SJCRH30 (cell line): ENCODE measurements around the gene KIAA0319L. TPM values are rescaled to one million over a fixed set of nuclear protein-coding genes. Genes with fewer than 3 reads are reported as not detected.
"Not testable (repeated sequence)": the region's sequence is repeated elsewhere in the genome, so short reads cannot be mapped to it uniquely, and the experiment has no call there.

Experiments
- DNase-seq, 2 experiments: peaks; one replicate each; pipeline ENCODE4 v3.0.0-alpha.2; 2015 to 2020
- H3K27ac ChIP-seq: fragments of 250-450 bp; sonication (Bioruptor Pico); 2 replicates; pipeline ENCODE4 v1.5.1; 2020; ENCODE audit warnings: mild to moderate bottlenecking, moderate library complexity
- H3K27me3 ChIP-seq: fragments of 250-450 bp; sonication (Bioruptor Pico); 2 replicates; pipeline ENCODE4 v1.5.1; 2020; ENCODE audit warnings: mild to moderate bottlenecking, moderate library complexity
- H3K36me3 ChIP-seq: fragments of 250-450 bp; sonication (Bioruptor Pico); 2 replicates; pipeline ENCODE4 v1.5.1; 2020; ENCODE audit warnings: mild to moderate bottlenecking, moderate library complexity
- H3K4me1 ChIP-seq: fragments of 250-450 bp; sonication (Bioruptor Pico); 2 replicates; pipeline ENCODE4 v1.5.1; 2020; ENCODE audit warnings: mild to moderate bottlenecking, moderate library complexity
- H3K4me3 ChIP-seq: fragments of 250-450 bp; sonication (Bioruptor Pico); 2 replicates; pipeline ENCODE4 v1.5.1; 2020; ENCODE audit warnings: mild to moderate bottlenecking, moderate library complexity
- H3K9me3 ChIP-seq: fragments of 250-450 bp; sonication (Bioruptor Pico); replicated peaks from 2 replicates; pipeline ENCODE4 v1.5.1; 2020; ENCODE audit warnings: mild to moderate bottlenecking, moderate library complexity
- total RNA-seq: library from RNA; depleted of rRNA; stranded (reverse); fragments of >200 nt; shearing (Covaris generic); gene quantifications from 2 replicates; pipeline ENCODE4 v1.2.3, GENCODE V29; 2014

KIAA0319L gene
- total RNA-seq, 1 experiment from 2014 or later = 29.9 TPM

GRCh38 chr1:35477870-35478269, 79.3 kb downstream of the KIAA0319L start:
- Histone ChIP-seq H3K4me1 (no peaks in the 10 kb centered on the region), H3K4me3 (no peak overlapping the region), H3K36me3 (peaks cover 9% of the 10 kb centered on the region), H3K9me3 (0 out of 2 replicates have a peak, but pooled peaks cover 3% of the 10 kb centered on the region), H3K27ac (no peak overlapping the region), H3K27me3 (no peaks in the 10 kb centered on the region)
- no peak for DNase-seq

GRCh38 chr1:35475856-35476674, 81.1 kb downstream of the KIAA0319L start:
- Histone ChIP-seq H3K9me3 (0 out of 2 replicates have a peak, but pooled peaks cover 3% of the 10 kb centered on the region), H3K36me3 (peaks cover 9% of the 10 kb centered on the region), H3K4me1 (no peaks in the 10 kb centered on the region), H3K27ac (no peak overlapping the region), H3K4me3 (no peak overlapping the region), H3K27me3 (no peaks in the 10 kb centered on the region)
- DNase-seq = peak in 1 of 2 experiments; percentile 21

GRCh38 chr1:35475356-35475755, 81.8 kb downstream of the KIAA0319L start:
- H3K9me3 ChIP-seq = 0 out of 2 replicates have a peak, but pooled peaks cover 3% of the 10 kb centered on the region
- no peak overlapping the region for H3K4me3 ChIP-seq
- no peak overlapping the region for H3K27ac ChIP-seq
- no peak for DNase-seq
- no peaks in the 10 kb centered on the region for H3K27me3 ChIP-seq
- no peaks in the 10 kb centered on the region for H3K4me1 ChIP-seq
- H3K36me3 ChIP-seq = peaks cover 13% of the 10 kb centered on the region

GRCh38 chr1:35473216-35473615, 84.0 kb downstream of the KIAA0319L start:
- peaks cover 19% of the 10 kb centered on the region for H3K36me3 ChIP-seq
- H3K27me3 ChIP-seq, DNase-seq, H3K4me3 ChIP-seq, H3K9me3 ChIP-seq, H3K27ac ChIP-seq, H3K4me1 ChIP-seq: not testable (repeated sequence)

- Histone ChIP-seq H3K27ac (no peak overlapping the region), H3K4me3 (no peak overlapping the region), H3K27me3 (no peaks in the 10 kb centered on the region), H3K9me3 (no peaks in the 10 kb centered on the region), H3K4me1 (no peaks in the 10 kb centered on the region), H3K36me3 (peaks cover 16% of the 10 kb centered on the region)
- DNase-seq = no peak
Observed at GRCh38 chr1:35470977-35471613, 86.1 kb downstream of the KIAA0319L start.

GRCh38 chr1:35466120-35466519, 91.1 kb downstream of the KIAA0319L start:
- DNase-seq = no peak
- H3K4me3 ChIP-seq = no peak overlapping the region
- no peaks in the 10 kb centered on the region for H3K9me3 ChIP-seq
- no peaks in the 10 kb centered on the region for H3K27me3 ChIP-seq
- H3K36me3 ChIP-seq = peaks cover 39% of the 10 kb centered on the region
- H3K27ac ChIP-seq = no peak overlapping the region
- no peaks in the 10 kb centered on the region for H3K4me1 ChIP-seq

- H3K27me3 ChIP-seq, H3K4me1 ChIP-seq, DNase-seq, H3K4me3 ChIP-seq, H3K27ac ChIP-seq, H3K9me3 ChIP-seq: not testable (repeated sequence)
- H3K36me3 ChIP-seq = peaks cover 34% of the 10 kb centered on the region
Observed at GRCh38 chr1:35463749-35464148, 93.5 kb downstream of the KIAA0319L start.

GRCh38 chr1:35463232-35463631, 94.0 kb downstream of the KIAA0319L start:
- H3K36me3 ChIP-seq = peaks cover 29% of the 10 kb centered on the region
- H3K9me3 ChIP-seq = no peaks in the 10 kb centered on the region
- no peaks in the 10 kb centered on the region for H3K4me1 ChIP-seq

GRCh38 chr1:35461966-35462651, 95.1 kb downstream of the KIAA0319L start:
- no peaks in the 10 kb centered on the region for H3K9me3 ChIP-seq

More at GRCh38 chr1:35463232-35463631, 94.0 kb downstream of the KIAA0319L start:
- Histone ChIP-seq H3K27me3 (no peaks in the 10 kb centered on the region), H3K4me3 (no peak overlapping the region), H3K27ac (no peak overlapping the region)
- no peak for DNase-seq

GRCh38 chr1:35460796-35461195, 96.4 kb downstream of the KIAA0319L start:
- H3K36me3 ChIP-seq = peaks cover 25% of the 10 kb centered on the region
- no peaks in the 10 kb centered on the region for H3K4me1 ChIP-seq
- H3K27me3 ChIP-seq = no peaks in the 10 kb centered on the region
- no peak overlapping the region for H3K4me3 ChIP-seq
- H3K9me3 ChIP-seq = no peaks in the 10 kb centered on the region
- H3K27ac ChIP-seq = no peak overlapping the region
- DNase-seq = no peak

More at GRCh38 chr1:35461966-35462651, 95.1 kb downstream of the KIAA0319L start:
- H3K27me3 ChIP-seq = no peaks in the 10 kb centered on the region
- no peak overlapping the region for H3K4me3 ChIP-seq
- no peaks in the 10 kb centered on the region for H3K4me1 ChIP-seq
- peaks cover 29% of the 10 kb centered on the region for H3K36me3 ChIP-seq
- no peak for DNase-seq
- H3K27ac ChIP-seq = no peak overlapping the region

GRCh38 chr1:35454616-35455015, 102.6 kb downstream of the KIAA0319L start:
- peaks cover 17% of the 10 kb centered on the region for H3K36me3 ChIP-seq
- H3K4me1 ChIP-seq = no peaks in the 10 kb centered on the region
- H3K9me3 ChIP-seq = no peaks in the 10 kb centered on the region
- H3K27me3 ChIP-seq = no peaks in the 10 kb centered on the region
- no peak for DNase-seq
- no peak overlapping the region for H3K4me3 ChIP-seq
- no peak overlapping the region for H3K27ac ChIP-seq

GRCh38 chr1:35454176-35454575, 103.0 kb downstream of the KIAA0319L start:
- Histone ChIP-seq H3K27ac (no peak overlapping the region), H3K36me3 (peaks cover 20% of the 10 kb centered on the region)

GRCh38 chr1:35453031-35453430, 104.2 kb downstream of the KIAA0319L start:
- DNase-seq = no peak
- Histone ChIP-seq H3K27me3 (no peaks in the 10 kb centered on the region), H3K36me3 (peaks cover 27% of the 10 kb centered on the region)

More at GRCh38 chr1:35454176-35454575, 103.0 kb downstream of the KIAA0319L start:
- no peak for DNase-seq
- H3K4me3 ChIP-seq = no peak overlapping the region
- H3K4me1 ChIP-seq = no peaks in the 10 kb centered on the region
- H3K9me3 ChIP-seq = no peaks in the 10 kb centered on the region
- H3K27me3 ChIP-seq = no peaks in the 10 kb centered on the region

GRCh38 chr1:35452106-35452774, 105.0 kb downstream of the KIAA0319L start:
- Histone ChIP-seq H3K27ac (no peak overlapping the region), H3K36me3 (peaks cover 27% of the 10 kb centered on the region)
- no peak for DNase-seq

More at GRCh38 chr1:35453031-35453430, 104.2 kb downstream of the KIAA0319L start:
- no peaks in the 10 kb centered on the region for H3K4me1 ChIP-seq
- no peak overlapping the region for H3K27ac ChIP-seq
- no peak overlapping the region for H3K4me3 ChIP-seq
- H3K9me3 ChIP-seq = no peaks in the 10 kb centered on the region

More at GRCh38 chr1:35452106-35452774, 105.0 kb downstream of the KIAA0319L start:
- no peaks in the 10 kb centered on the region for H3K27me3 ChIP-seq
- no peak overlapping the region for H3K4me3 ChIP-seq
- H3K4me1 ChIP-seq = no peaks in the 10 kb centered on the region
- no peaks in the 10 kb centered on the region for H3K9me3 ChIP-seq
